Duodenal mucosa (tissue), 2 donors: Measurements from ENCODE around the gene FOXB2.
"Not testable (repeated sequence)": the region's sequence is repeated elsewhere in the genome, so short reads cannot be mapped to it uniquely, and the experiment has no call there.

Source experiments
- H3K27ac ChIP-seq: one replicate; pipeline ENCODE4 v1.7.0; 2013; ENCODE audit warnings: low read depth, low read length
- H3K27me3 ChIP-seq, 2 donors: one replicate each; pipeline ENCODE4 v1.7.0; 2013; ENCODE audit warnings: low read length in 2 of 2, control low read depth in 1 of 2; ENCODE audit not compliant: insufficient read depth in 2 of 2, control insufficient read depth in 1 of 2
- H3K36me3 ChIP-seq, 2 donors: one replicate each; pipeline ENCODE4 v1.7.0; 2013; ENCODE audit warnings: low read length in 2 of 2, control low read depth in 1 of 2; ENCODE audit not compliant: insufficient read depth in 2 of 2, control insufficient read depth in 1 of 2
- H3K4me1 ChIP-seq, 2 donors: one replicate each; pipeline ENCODE4 v1.7.0; 2013; ENCODE audit warnings: low read length in 2 of 2, control low read depth in 1 of 2; ENCODE audit not compliant: insufficient read depth in 2 of 2, control insufficient read depth in 1 of 2
- H3K4me3 ChIP-seq, 2 donors: one replicate each; pipeline ENCODE4 v1.7.0; 2013; ENCODE audit warnings: low read length in 2 of 2, low read depth in 1 of 2
- H3K9ac ChIP-seq, 2 donors: one replicate each; pipeline ENCODE4 v1.7.0; 2013; ENCODE audit warnings: low read length in 2 of 2, low read depth in 1 of 2
- H3K9me3 ChIP-seq, 2 donors: one replicate each; pipeline ENCODE4 v1.7.0; 2013; ENCODE audit warnings: low read length in 2 of 2, control low read depth in 1 of 2; ENCODE audit not compliant: control insufficient read depth in 1 of 2

Gene FOXB2

GRCh38 chr9:77043743-77044142 lies 24.3 kb downstream of the FOXB2 start:
- not testable (repeated sequence) for H3K27ac ChIP-seq, H3K4me1 ChIP-seq, H3K9ac ChIP-seq, H3K4me3 ChIP-seq, H3K36me3 ChIP-seq, H3K9me3 ChIP-seq, H3K27me3 ChIP-seq

- not testable (repeated sequence) for H3K27ac ChIP-seq, H3K36me3 ChIP-seq, H3K27me3 ChIP-seq, H3K9me3 ChIP-seq, H3K4me1 ChIP-seq, H3K9ac ChIP-seq, H3K4me3 ChIP-seq
Measured at GRCh38 chr9:77060681-77061080, 41.2 kb downstream of the FOXB2 start.

GRCh38 chr9:77063645-77064285 lies 44.3 kb downstream of the FOXB2 start:
- no peaks in the 10 kb centered on the region for H3K9me3 ChIP-seq
- H3K4me1 ChIP-seq: no peaks in the 10 kb centered on the region
- H3K4me3 ChIP-seq: no peak overlapping the region
- no peaks in the 10 kb centered on the region for H3K27me3 ChIP-seq
- H3K36me3 ChIP-seq: no peaks in the 10 kb centered on the region
- no peak overlapping the region for H3K9ac ChIP-seq
- no peak overlapping the region for H3K27ac ChIP-seq

- Histone ChIP-seq H3K9me3 (no peaks in the 10 kb centered on the region), H3K27me3 (no peaks in the 10 kb centered on the region), H3K4me3 (no peak overlapping the region), H3K27ac (no peak overlapping the region), H3K9ac (no peak overlapping the region), H3K36me3 (no peaks in the 10 kb centered on the region), H3K4me1 (no peaks in the 10 kb centered on the region)
Measured at GRCh38 chr9:77066388-77066787, 46.9 kb downstream of the FOXB2 start.
